IPS-NIHi11 (cell line): ENCODE data around the gene VPS51.
"Not testable (repeated sequence)": the region's sequence is repeated elsewhere in the genome, so short reads cannot be mapped to it uniquely, and the experiment has no call there.

Experiments
- DNase-seq: peaks from one replicate; pipeline ENCODE4 v3.0.0; 2012; ENCODE audit warnings: mixed read lengths, low spot score

Gene VPS51

DNA sequence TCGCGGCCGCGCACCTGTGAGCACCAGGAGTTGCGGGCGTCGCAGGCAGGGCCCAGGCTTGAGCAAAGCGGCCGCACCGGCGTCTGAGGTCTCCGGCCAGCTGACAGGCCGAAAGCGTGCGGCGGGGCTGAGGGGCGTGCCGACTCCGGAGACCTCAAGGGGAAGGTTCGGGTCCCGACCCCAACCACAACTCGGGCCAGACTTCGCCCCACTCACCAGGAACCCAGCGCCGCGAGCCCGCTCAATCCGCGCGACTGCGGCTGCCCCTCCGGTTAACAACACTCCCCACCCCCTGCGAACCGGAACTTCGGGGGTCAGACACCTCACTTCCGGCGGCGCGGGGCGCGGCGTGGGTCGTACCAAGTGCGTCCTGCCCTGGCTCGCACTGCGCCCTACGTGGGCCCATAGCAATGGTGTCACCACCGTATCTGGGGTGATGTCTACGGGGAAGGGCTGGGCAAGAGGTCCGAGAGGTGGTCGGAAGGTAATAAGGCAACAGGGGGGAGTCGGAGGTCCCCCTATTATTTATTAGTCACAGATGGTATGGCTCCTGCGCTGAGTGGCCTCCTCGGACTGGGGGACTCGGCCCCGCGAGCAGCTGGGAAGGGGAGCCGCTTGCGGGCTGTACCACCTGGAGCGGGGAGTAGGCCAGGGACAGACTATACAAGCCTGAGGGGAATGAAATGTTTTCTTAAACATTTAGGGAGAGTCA, 38.4 kb downstream of the VPS51 start, which contains the start of gene SYVN1:
SYVN1 (minus strand) TSS at position 280 of the 712 bp plus-strand sequence. CDS start 918 bp downstream, outside the sequence.
- peak; percentile 92 for DNase-seq

DNA sequence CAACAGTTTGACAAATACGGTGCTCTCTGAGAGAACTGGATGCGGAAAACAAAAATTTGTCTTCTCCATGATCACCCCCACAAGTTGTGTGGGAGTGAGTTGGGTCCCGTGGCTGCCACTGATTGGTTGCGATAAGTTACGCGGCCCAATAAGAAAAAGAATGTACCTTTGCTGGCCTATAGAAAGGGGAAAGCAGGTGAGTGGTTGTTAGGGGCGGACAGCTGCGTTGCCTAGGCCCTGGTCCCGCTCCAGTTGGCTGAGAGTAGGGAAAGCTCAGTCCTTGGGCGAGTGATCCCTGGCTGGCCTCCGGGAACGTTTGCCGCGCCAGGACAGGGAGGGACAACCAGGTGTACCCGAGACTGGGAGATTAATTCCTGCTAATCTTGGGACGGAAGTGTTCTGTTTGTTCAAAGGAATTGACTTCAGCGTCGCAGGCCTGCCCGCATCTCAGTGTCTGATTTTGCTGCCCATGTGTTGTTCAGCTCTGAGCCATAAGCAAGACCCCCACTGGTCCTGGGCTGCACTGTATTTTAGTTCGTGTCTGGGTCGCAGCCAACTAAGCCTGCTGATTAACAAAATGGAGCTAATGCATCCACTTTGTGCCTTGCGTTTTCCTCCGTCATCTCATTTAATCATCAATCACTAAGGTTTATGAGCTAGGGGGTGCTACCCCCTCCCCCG, 39.1 kb downstream of the VPS51 start:
- peak; percentile 97 for DNase-seq

DNA sequence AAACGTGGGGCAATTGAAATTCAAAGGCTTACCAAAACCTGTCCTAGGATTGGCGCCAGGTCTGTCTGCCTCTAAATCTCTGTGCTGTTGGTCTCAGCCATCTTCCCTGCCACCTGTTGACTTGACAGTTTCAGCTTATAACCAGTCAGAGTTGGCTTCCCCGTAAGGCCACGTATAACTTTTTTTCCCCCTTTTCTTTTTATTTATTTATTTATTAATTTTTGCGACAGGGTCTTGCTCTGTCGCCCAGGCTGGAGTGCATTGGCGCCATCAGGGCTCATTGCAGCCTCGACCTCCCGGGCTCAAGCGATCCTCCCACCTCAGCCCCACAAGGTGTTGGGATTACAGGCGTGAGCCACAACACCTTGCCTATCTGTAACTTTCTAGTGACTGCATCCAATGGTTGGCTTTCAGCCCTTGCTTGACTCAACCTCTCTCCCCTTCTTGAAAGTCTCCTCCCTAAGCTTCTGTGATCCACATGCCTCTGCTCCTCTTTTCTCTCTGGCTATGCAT, 39.7 kb downstream of the VPS51 start:
- no peak for DNase-seq

DNA sequence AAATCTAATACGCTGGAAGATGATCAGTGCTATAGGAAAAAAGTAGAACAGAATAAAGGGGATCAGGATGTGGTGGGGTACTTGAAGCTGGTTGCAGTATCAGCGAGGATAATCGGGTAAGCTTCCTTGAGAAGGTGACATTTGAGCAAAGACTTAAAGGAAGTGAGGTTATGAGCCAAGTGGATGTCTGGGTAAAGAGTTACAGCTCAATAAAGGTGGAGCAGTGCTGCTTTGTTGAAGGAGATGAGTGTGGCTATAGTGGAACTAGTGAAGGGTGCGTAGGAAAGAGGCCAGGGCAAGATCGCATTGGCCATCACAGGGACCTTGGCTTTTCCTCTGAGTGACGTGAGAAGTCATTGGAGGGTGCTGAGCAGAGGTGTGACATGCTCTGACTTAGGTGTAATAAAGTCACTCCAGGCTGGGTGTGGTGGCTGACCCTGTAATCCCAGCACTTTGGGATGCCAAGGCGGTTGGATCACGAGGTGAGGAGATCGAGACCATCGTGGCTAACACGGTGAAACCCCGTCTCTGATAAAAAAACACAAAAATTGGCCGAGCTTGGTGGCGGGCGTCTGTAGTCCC, 40.6 kb downstream of the VPS51 start:
- no peak for DNase-seq

DNA sequence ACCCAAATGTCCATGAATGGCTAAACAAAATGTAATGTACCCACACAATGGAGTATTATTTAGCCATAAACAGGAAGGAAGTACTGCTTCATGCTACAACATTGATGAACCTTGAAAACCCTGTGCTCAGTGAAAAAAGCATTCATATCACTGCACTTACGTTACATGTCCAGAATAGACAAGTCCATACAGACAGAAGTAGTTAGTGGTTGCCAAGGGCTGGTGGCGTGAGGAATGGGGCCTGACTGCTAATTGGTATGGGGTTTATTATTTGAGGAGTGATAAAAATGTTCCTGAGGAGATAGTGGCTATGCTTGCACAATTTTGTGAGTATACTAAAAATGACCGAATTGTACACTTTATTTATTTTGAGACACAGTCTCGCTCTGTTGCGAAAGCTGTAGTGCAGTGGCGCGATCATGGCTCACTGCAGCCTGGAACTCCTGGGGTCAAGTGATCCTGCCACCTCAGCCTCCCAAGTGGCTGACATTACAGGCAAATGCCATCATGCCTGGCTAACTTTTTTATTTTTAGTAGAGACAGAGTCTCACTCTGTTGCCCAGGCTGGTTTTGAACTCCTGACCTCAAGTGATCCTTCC, 46.0 kb downstream of the VPS51 start:
- no peak for DNase-seq

DNA sequence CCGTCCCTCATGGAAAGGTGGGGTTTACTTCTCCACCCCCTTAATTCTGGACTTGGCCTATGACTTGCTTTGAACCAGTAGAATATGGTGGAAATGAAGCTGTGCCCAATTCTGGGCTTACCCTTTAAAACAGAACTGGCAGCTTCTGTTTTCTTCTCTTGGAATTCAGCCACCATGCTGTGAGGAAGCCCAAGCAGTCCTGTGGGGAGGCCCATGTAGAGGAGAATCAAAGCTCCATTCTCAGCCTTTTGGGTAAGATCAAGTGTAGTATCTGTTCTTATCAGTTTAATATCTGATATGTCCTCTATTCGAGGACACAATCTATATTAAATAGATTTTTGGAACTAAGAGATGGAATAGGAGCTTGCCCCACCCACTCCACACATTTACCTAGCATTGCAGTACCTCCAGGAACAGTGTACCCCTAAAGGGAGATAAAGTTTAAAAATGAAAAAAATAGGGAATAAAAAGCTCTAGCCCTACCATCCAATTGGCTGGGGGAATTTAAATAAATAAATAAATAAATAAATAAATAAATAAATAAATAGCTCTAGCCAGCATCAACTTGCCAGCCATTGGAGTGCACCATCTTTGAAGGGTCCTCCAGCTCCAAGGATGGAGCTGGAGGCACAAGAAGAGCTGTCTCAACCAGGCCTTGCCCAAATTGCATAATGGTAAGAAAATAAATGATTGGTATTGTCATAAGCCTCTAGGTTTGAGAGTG, 51.5 kb downstream of the VPS51 start:
- no peak for DNase-seq

DNA sequence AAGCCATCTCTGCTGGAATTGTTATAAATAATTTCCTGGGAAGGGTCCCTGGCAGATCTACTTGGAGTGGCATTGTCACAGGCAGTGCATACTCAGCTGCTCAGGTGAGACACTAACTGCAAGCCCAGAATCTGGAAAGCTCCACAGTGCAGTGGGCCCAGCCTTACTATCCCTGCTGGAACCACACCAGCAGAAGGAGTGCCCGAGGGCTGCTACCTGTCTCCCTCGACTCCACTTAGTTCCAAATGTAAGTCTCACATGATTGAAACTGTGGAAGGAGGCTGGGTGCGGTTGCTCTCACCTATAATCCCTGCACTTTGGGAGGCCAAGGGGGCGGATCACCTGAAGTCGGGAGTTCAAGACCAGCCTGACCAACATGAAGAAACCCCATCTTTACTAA, 52.6 kb downstream of the VPS51 start:
- no peak for DNase-seq

DNA sequence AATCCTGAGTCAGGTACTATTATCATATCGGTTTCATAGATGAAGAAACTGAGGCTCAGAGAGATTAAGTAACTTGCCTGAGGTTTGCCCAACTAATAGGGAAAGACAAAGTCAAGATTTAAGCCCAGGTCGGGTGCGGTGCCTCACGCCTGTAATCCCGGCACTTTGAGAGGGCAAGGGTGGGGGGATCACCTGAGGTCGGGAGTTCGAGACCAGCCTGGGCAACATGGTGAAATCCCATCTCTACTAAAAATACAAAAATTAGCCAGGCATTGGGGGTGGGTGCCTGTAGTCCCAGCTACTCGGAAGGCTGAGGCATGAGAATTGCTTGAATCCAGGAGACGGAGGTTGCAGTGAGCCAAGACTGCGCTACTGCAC, 54.1 kb downstream of the VPS51 start:
- DNase-seq: not testable (repeated sequence)

DNA sequence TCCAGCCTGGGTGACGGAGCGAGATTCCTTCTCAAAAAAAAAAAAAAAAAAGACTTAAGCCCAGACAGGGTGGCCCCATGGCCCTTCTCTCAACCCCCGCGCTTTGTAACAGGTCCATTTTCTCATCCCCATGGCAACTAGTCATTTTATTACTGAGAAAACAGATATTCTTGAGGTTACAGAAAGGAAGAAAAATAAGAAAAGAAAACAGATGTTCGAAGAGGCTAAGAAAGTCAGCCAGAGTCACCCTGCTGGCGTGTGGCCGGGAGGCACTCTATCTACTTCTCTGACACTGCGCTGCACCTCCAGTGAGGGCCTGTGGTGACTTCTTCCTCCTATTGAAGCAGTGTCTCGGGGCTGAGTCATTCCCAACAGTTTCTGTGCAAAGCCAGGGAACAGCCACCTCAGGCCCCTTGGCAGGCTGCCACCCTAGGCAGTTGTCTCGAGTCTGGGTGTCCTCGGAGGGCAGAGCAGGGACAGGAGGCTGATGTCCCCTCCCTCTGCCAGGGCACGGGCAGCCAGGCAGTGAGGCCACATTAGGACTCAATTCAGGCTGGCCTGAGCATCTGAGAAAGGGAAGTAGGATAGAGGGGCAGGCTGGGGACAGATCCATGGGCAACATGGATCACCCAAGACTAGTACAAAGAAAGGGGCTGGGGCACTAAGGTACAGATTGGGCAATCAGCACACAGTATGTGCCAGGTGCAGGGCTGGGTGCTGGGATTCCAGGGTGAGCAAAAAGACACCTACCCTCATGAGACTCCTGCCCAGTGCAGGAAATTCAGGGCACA, 54.7 kb downstream of the VPS51 start:
- DNase-seq: peak; percentile 44

DNA sequence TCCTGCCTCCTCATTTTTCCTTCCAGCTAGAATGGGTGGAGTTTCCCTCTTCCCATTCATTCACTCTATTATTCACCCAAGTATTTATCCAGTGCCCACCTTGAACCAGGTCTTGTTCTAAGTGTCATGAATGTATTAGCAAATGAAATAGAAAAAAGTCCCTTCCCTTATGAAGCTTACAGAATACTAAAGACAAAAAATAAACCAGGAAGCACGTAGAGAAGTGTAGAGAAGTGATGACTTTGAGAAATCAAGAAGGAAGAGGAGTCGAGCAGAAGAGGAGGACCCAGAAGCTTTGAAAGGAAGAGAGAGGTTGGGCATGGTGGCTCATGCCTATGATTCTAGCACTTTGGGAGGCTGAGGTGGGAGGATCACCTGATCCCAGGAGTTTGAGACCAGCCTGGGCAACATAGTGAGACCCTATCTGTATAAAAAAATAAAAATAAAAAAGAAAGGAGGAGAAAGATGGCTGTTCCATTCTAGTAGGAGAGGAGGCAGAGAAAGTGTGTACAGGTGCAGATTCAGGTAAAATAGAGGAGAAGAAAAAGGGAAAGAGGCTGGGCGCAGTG, 55.4 kb downstream of the VPS51 start:
- no peak for DNase-seq

DNA sequence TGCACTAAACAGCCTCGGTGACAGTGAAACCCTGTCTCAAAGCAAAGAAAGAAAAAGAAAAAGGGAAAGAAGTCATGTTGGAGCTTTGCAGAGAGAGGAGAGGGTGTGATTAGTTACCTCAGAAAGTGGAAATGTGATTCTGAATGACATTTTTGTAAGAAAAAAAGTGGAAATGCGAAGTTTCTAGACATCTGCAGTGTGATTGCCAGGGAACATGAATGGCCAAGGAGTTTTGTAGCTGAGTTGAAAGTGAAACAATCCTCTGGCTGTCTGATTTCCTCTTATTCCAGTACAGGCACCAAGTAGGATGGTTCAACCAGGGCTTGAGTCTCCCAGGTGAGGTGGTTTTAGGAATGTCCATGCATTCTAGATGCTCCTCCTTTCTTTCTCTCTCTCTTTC, 56.1 kb downstream of the VPS51 start:
- DNase-seq: no peak

DNA sequence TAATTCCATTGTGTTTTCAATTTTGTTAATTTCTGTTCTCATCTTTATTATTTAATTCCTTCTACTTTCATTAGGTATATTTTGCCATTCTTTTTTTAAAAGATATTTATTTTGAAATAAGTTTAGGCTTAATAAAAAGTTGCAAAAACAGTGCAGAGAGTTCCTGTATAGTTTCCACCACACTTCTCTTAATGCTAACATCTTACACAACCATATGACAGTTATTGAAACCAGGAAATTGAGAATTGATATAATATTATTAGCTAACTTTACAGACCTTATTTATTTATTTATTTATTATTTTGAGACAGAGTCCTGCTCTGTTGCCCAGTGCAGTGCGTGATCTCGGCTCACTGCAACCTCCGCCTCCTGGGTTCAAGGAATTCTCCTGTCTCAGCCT, 60.2 kb downstream of the VPS51 start:
- no peak for DNase-seq

DNA sequence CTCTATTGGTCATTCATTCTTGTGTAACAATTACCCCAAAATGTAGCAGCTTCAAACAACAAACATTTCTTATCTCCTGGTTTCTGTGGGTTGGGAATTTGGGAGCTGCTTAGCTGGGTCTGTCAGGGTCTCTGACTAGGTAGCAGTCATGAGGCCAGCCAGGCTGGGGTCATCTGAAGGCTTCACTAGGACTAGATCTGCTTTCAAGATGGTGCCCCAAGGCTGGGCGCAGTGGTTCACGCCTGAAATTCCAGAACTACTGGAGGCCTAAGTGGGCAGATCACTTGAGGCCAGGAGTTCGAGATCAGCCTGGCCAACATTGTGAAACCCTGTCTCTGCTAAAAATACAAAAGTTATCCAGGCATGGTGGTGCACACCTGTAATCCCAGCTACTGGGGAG, 60.9 kb downstream of the VPS51 start:
- DNase-seq: no peak

DNA sequence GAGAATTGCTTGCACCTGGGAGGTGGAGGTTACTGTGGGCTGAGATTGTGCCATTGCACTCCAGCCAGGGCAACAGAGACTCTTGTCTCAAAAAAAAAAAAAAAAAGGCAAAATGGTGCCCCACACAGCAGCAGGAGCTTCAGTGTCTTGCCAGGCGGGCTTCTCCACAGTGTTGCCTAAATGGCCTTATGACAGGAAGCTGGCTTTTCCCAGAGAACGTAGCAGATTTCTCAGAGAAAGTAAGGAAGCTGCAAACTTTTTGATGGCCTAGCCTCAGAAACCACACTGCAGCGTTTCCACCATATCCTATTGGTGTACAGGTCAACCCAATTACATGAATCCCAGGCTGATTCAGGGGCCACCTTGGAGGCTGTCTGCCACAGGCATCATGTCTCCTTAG, 61.3 kb downstream of the VPS51 start:
- no peak for DNase-seq

DNA sequence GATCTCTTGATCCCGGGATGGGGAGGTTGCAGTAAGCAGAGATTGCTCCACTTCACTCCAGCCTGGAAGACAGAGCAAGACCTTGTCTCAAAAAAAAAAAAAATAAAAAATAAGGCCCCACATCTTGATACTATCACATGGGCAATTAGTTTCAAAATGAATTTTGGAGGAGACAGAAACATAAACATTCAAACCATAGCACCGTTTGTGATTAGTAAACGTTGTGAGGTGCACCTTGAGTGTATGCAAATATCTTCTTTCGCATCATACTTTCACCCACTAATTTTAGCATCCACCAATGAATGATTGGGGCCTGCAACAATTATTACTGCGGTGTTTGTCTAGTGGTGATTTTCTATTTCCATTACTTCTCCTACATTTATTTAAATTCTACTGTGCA, 63.0 kb downstream of the VPS51 start:
- no peak for DNase-seq

DNA sequence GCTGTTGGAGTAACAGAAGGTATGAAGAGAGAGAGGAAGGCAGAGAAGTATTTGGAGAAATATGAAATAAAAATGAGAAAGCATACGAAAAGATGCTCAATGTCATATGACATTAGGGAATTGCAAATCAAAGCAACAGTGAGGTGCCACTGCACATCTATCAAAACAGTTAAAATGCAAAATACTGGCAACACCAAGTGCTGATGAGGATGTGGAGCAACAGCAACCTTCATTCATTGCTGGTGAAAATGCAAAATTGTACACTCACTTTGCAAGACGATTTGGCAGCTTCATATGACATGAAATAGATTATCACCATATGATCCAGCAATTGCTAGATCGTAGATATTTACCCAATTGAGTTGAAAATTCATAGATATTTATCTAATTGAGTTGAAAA, 64.6 kb downstream of the VPS51 start:
- no peak for DNase-seq
